Lung (tissue), 12 donors: ENCODE results near the gene PPP1R1A. TPM values are rescaled to one million over a fixed set of nuclear protein-coding genes. Genes with fewer than 3 reads are reported as not detected.

Source experiments
- ATAC-seq: fragments of 200-7000 bp; cut with Tn5 transposase; one replicate; pipeline ENCODE4 v1.9.1; 2020; ENCODE audit warnings: moderate number of reproducible peaks; ENCODE audit not compliant: insufficient read depth, low FRiP score
- DNase-seq, 3 donors: peaks; one replicate each; pipeline ENCODE4 v3.0.0-alpha.2; 2013 to 2017
- H3K27ac ChIP-seq, 2 donors: one replicate each; pipeline ENCODE4 v1.5.1; 2013; ENCODE audit warnings: mild to moderate bottlenecking in 2 of 2, moderate library complexity in 2 of 2, control low read depth in 1 of 2, inconsistent platforms in 1 of 2, low read depth in 1 of 2, low read length in 1 of 2
- H3K27me3 ChIP-seq, 3 donors: one replicate each; pipeline ENCODE4 v1.5.1; 2013; ENCODE audit warnings: low read length in 2 of 3; ENCODE audit not compliant: control insufficient read depth in 3 of 3, insufficient read depth in 3 of 3
- H3K36me3 ChIP-seq, 4 donors: one replicate each; pipeline ENCODE4 v1.5.1; 2013; ENCODE audit warnings: low read length in 4 of 4, mild to moderate bottlenecking in 1 of 4, moderate library complexity in 1 of 4; ENCODE audit not compliant: control insufficient read depth in 4 of 4, insufficient read depth in 4 of 4
- H3K4me1 ChIP-seq, 5 donors: one replicate each; pipeline ENCODE4 v1.5.1; 2013; ENCODE audit warnings: low read length in 5 of 5, mild to moderate bottlenecking in 2 of 5, moderate library complexity in 1 of 5; ENCODE audit not compliant: control insufficient read depth in 5 of 5, insufficient read depth in 5 of 5
- H3K4me3 ChIP-seq: one replicate; pipeline ENCODE4 v1.5.1; 2013; ENCODE audit warnings: mild to moderate bottlenecking, control low read depth, moderate library complexity
- H3K9ac ChIP-seq, 2 donors: one replicate each; pipeline ENCODE4 v1.5.1; 2013; ENCODE audit warnings: low read length in 2 of 2, control low read depth in 1 of 2; ENCODE audit not compliant: insufficient read depth in 1 of 2
- H3K9me3 ChIP-seq, 4 donors: one replicate each; pipeline ENCODE4 v1.5.1; 2013; ENCODE audit warnings: low read length in 3 of 4, mild to moderate bottlenecking in 1 of 4, moderate library complexity in 1 of 4; ENCODE audit not compliant: control insufficient read depth in 4 of 4, insufficient read depth in 3 of 4
- WGBS, 2 donors: extraction: QIAGEN DNeasy Blood & Tissue Kit; methylation state at CpG; one replicate each; pipeline ENCODE4 v1.1.7; 2013; 5-methylcytosine and 5-hydroxymethylcytosine counted together
- polyA plus RNA-seq, 2 donors: library from polyadenylated mRNA; stranded (reverse); fragments of 200-250 nt; gene quantifications; one replicate each; pipeline ENCODE4 v1.2.1, GENCODE V29; 2013
- total RNA-seq, 2 donors: library from RNA; depleted of rRNA in 1 of 2; stranded (reverse); fragments of >200 nt in 1 of 2; gene quantifications; one replicate each; pipeline ENCODE4 v1.2.1, GENCODE V29; 2014 to 2021
- TF ChIP-seq, protein P1 (sequence below): IDR thresholded peaks from 2 replicates; pipeline ENCODE4 v1.5.1; 2012; ENCODE audit warnings: mild to moderate bottlenecking; ENCODE audit errors: control extremely low read depth, extremely low read depth
- donor health status: control.
- donor health status: control.
- donor health status: Bipolar disorder and iron deficiency.
- donor health status: healthy.
- donor health status: DM: yes; HTN: yes; CAD: no.

PPP1R1A gene
- total and polyA plus RNA-seq, 4 donors = 0.15 to 0.98 (median 0.69) TPM

- TF ChIP-seq, protein P1, sequence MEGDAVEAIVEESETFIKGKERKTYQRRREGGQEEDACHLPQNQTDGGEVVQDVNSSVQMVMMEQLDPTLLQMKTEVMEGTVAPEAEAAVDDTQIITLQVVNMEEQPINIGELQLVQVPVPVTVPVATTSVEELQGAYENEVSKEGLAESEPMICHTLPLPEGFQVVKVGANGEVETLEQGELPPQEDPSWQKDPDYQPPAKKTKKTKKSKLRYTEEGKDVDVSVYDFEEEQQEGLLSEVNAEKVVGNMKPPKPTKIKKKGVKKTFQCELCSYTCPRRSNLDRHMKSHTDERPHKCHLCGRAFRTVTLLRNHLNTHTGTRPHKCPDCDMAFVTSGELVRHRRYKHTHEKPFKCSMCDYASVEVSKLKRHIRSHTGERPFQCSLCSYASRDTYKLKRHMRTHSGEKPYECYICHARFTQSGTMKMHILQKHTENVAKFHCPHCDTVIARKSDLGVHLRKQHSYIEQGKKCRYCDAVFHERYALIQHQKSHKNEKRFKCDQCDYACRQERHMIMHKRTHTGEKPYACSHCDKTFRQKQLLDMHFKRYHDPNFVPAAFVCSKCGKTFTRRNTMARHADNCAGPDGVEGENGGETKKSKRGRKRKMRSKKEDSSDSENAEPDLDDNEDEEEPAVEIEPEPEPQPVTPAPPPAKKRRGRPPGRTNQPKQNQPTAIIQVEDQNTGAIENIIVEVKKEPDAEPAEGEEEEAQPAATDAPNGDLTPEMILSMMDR = no peak
- WGBS, 2 donors = 74 to 90% methylated on average over 5 of the region's 5 CpGs
These were observed 43.1 kb upstream of the PPP1R1A start for GRCh38 chr12:54631551-54631950.

DNA sequence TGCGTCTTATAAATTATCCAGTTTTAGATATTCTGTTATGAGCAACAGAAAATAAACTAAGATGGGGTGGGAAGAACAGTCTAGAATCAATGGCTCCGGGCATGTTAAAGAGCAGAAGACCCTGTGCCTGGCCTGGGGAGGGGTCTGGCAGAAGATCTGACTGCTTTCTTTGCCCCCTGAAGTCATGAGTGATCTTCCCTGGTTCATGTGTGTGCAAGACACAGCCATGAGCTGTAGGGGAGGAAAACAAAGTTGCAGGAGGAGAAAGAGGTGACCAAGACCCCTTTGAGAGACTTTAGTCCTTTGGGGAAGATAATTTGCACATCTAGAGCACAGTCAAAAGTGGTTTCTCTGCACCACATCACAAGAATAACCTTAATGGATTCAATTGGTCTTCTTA, 41.5 kb upstream of the PPP1R1A start:
- DNase-seq (no peak), ATAC-seq (no peak)
- H3K36me3 ChIP-seq = no peaks in the 10 kb centered on the region
- H3K4me1 ChIP-seq = no peaks in the 10 kb centered on the region
- H3K4me3 ChIP-seq = no peak overlapping the region
- H3K27me3 ChIP-seq = no peaks in the 10 kb centered on the region
- 90 to 94% methylated on average over 2 of the region's 2 CpGs for WGBS, 2 donors
- no peak overlapping the region for H3K27ac ChIP-seq
- H3K9me3 ChIP-seq = peaks cover 0 to 10% (median 0%) of the 10 kb centered on the region in 4 donors
- H3K9ac ChIP-seq = no peak overlapping the region
- TF ChIP-seq, protein P1 = no peak

More at GRCh38 chr12:54631551-54631950, 43.1 kb upstream of the PPP1R1A start:
- no peak for DNase-seq
- Histone ChIP-seq H3K9ac (no peak overlapping the region), H3K27me3 (no peaks in the 10 kb centered on the region), H3K27ac (no peak overlapping the region), H3K36me3 (no peaks in the 10 kb centered on the region), H3K9me3 (peaks cover 0 to 10% (median 0%) of the 10 kb centered on the region in 4 donors), H3K4me1 (no peaks in the 10 kb centered on the region), H3K4me3 (no peak overlapping the region)
- ATAC-seq = no peak

GRCh38 chr12:54628186-54628846, 39.9 kb upstream of the PPP1R1A start:
- no peak overlapping the region for H3K27ac ChIP-seq
- ATAC-seq (no peak), DNase-seq (no peak)
- H3K4me3 ChIP-seq = no peak overlapping the region
- no peaks in the 10 kb centered on the region for H3K27me3 ChIP-seq
- no peaks in the 10 kb centered on the region for H3K4me1 ChIP-seq
- WGBS, 2 donors = 95 to 100% methylated on average over 3 of the region's 3 CpGs
- no peaks in the 10 kb centered on the region for H3K36me3 ChIP-seq
- peaks cover 0 to 10% (median 0%) of the 10 kb centered on the region in 4 donors for H3K9me3 ChIP-seq
- H3K9ac ChIP-seq = no peak overlapping the region
- TF ChIP-seq, protein P1 = no peak
